B cell (primary cell): ENCODE data around the gene LCORL. TPM values are rescaled to one million over a fixed set of nuclear protein-coding genes. Genes with fewer than 3 reads are reported as not detected.

Source experiments
- ATAC-seq: fragments of 200-7000 bp; cut with Tn5 transposase; one replicate; pipeline ENCODE4 v1.10.0; 2021; ENCODE audit warnings: low read depth, mild to moderate bottlenecking, moderate number of reproducible peaks, moderate library complexity
- CTCF ChIA-PET: fragments of 350-600 bp; sonication (Branson Sonifier 250); formaldehyde crosslinking; loops from one replicate; lab custom pipeline; 2021; ENCODE audit warnings: antibody characterized with exemption, inconsistent platforms; lab: Charles Lee
- POLR2A ChIA-PET: fragments of 350-600 bp; sonication (Branson Sonifier 250); formaldehyde crosslinking; loops from one replicate; lab custom pipeline; 2021; ENCODE audit warnings: antibody characterized with exemption; lab: Charles Lee
- DNase-seq: peaks from one replicate; pipeline ENCODE4 v3.0.0; 2013
- H2AFZ ChIP-seq: 2 replicates; pipeline ENCODE4 v1.6.1; 2012; ENCODE audit warnings: mild to moderate bottlenecking, low read depth, low read length; ENCODE audit not compliant: insufficient read depth, poor library complexity, severe bottlenecking
- H3K27ac ChIP-seq, 2 donors: 1 replicate in 1 of 2; 2 replicates in 1 of 2; pipeline ENCODE4 v1.5.1; 2012 to 2013; ENCODE audit warnings: low read length in 2 of 2, mild to moderate bottlenecking in 2 of 2, moderate library complexity in 1 of 2
- H3K27me3 ChIP-seq, 4 experiments: fragments of 200-600 bp in 1 of 4; sonication (generic) in 1 of 4; replicated peaks in 1 of 4; 1 replicate in 2 of 4; 2 replicates in 2 of 4; pipeline versions ENCODE4 v1.6.1 to v1.7.0; 2013 to 2016; ENCODE audit warnings: low read length in 3 of 4, mild to moderate bottlenecking in 2 of 4, mixed read lengths in 1 of 4, moderate library complexity in 1 of 4; ENCODE audit not compliant: insufficient read depth in 4 of 4, control insufficient read depth in 3 of 4; ENCODE audit errors: control extremely low read depth in 1 of 4
- H3K36me3 ChIP-seq, 2 experiments: replicated peaks in 1 of 2; 1 replicate in 1 of 2; 2 replicates in 1 of 2; pipeline versions ENCODE4 v1.6.1 to v1.7.1; 2013; ENCODE audit warnings: low read length in 1 of 2; ENCODE audit not compliant: insufficient read depth in 2 of 2, control insufficient read depth in 1 of 2; ENCODE audit errors: control extremely low read depth in 1 of 2, extremely low read depth in 1 of 2
- H3K4me1 ChIP-seq, 2 donors: fragments of 200-600 bp in 1 of 2; sonication (generic) in 1 of 2; 1 replicate in 1 of 2; 2 replicates in 1 of 2; pipeline versions ENCODE4 v1.5.1 to v1.6.1; 2013 to 2017; ENCODE audit warnings: low read length in 2 of 2; ENCODE audit not compliant: control insufficient read depth in 2 of 2, insufficient read depth in 2 of 2
- H3K4me2 ChIP-seq: replicated peaks from 2 replicates; pipeline ENCODE3; 2012; ENCODE audit warnings: mild to moderate bottlenecking, low read depth, low read length; ENCODE audit not compliant: poor library complexity, severe bottlenecking
- H3K4me3 ChIP-seq, 5 experiments: fragments of 200-600 bp in 1 of 5; sonication (generic) in 1 of 5; 1 replicate in 3 of 5; 2 replicates in 2 of 5; pipeline versions ENCODE4 v1.5.1 to v1.7.0; 2011 to 2016; ENCODE audit warnings: low read length in 4 of 5, mild to moderate bottlenecking in 4 of 5, low read depth in 2 of 5, control low read depth in 1 of 5, moderate library complexity in 1 of 5; ENCODE audit not compliant: insufficient read depth in 1 of 5; ENCODE audit errors: control extremely low read depth in 1 of 5, extremely low read depth in 1 of 5
- H3K79me2 ChIP-seq: fragments of 200-600 bp; sonication (generic); one replicate; pipeline ENCODE4 v1.6.0; 2016; ENCODE audit warnings: low read length; ENCODE audit not compliant: control insufficient read depth, insufficient read depth
- H3K9ac ChIP-seq: fragments of 200-600 bp; sonication (generic); 2 replicates; pipeline ENCODE4 v1.6.1; 2017; ENCODE audit warnings: mild to moderate bottlenecking, low read length, moderate library complexity
- H3K9me3 ChIP-seq, 3 donors: one replicate each; pipeline versions ENCODE4 v1.6.1 to v1.7.1; 2013; ENCODE audit warnings: low read length in 2 of 3; ENCODE audit not compliant: control insufficient read depth in 2 of 3, insufficient read depth in 1 of 3; ENCODE audit errors: control extremely low read depth in 1 of 3
- H4K20me1 ChIP-seq: 2 replicates; pipeline ENCODE4 v1.6.0; 2012; ENCODE audit warnings: mild to moderate bottlenecking, low read length; ENCODE audit not compliant: insufficient read depth, control insufficient read depth, poor library complexity, severe bottlenecking
- H3K27ac Mint-ChIP-seq: one replicate; pipeline ENCODE4 v1.8.0; 2021; ENCODE audit warnings: mixed read lengths
- H3K27me3 Mint-ChIP-seq: one replicate; pipeline ENCODE4 v1.8.0; 2021; ENCODE audit warnings: mixed read lengths
- H3K4me1 Mint-ChIP-seq: one replicate; pipeline ENCODE4 v1.8.0; 2021; ENCODE audit warnings: mixed read lengths
- H3K4me3 Mint-ChIP-seq: one replicate; pipeline ENCODE4 v1.8.0; 2021; ENCODE audit warnings: mixed read lengths
- H3K9me3 Mint-ChIP-seq: one replicate; pipeline ENCODE4 v1.8.0; 2022; ENCODE audit warnings: mixed read lengths; ENCODE audit not compliant: insufficient read depth
- CTCF ChIP-seq: fragments of 200-600 bp; IDR thresholded peaks from one replicate; pipeline ENCODE4 v1.8.0; 2022; ENCODE audit warnings: antibody characterized with exemption, mild to moderate bottlenecking
- EZH2 ChIP-seq: IDR thresholded peaks from 2 replicates; pipeline ENCODE4 v1.6.1; 2012; ENCODE audit warnings: borderline replicate concordance, low read depth, mild to moderate bottlenecking, moderate library complexity, low read length; ENCODE audit not compliant: insufficient read depth, poor library complexity, severe bottlenecking
- WGBS: methylation state at CpG from one replicate; pipeline ENCODE4 v1.1.5; 2013; ENCODE audit warnings: missing lambda C conversion rate; ENCODE audit not compliant: insufficient coverage; 5-methylcytosine and 5-hydroxymethylcytosine counted together
- intact Hi-C: fragments of 100-400 bp; cut with micrococcal nuclease; formaldehyde crosslinking; loops from one replicate; pipeline ENCODE4 v1.10.0; 2022
- polyA plus RNA-seq: library from polyadenylated mRNA; depleted of rRNA; stranded (reverse); fragments of >200 nt; gene quantifications from 2 replicates; pipeline ENCODE4 v1.2.3, GENCODE V29; 2012
- total RNA-seq, 2 donors: library from RNA; stranded (reverse); fragments of 120-200 nt in 1 of 2; gene quantifications; 1 replicate in 1 of 2; 2 replicates in 1 of 2; pipeline versions ENCODE4 v1.2.3 to v1.2.4, GENCODE V29; 2013 to 2022

The LCORL gene
- total and polyA plus RNA-seq, 2 donors (not counting 1 experiment from before 2014, with no cell fraction given): 1.2 to 31.3 TPM

GRCh38 chr4:17932041-17932440, 89.5 kb downstream of the LCORL start:
- Mint-ChIP-seq H3K4me3 (no peak overlapping the region), H3K4me1 (no peaks in the 10 kb centered on the region), H3K27me3 (no peaks in the 10 kb centered on the region), H3K9me3 (peaks cover 11% of the 10 kb centered on the region), H3K27ac (no peak overlapping the region)
- Histone ChIP-seq H3K27ac (no peak overlapping the region), H3K36me3 (peaks cover 0 to 6% of the 10 kb centered on the region in 2 experiments), H2AFZ (no peak overlapping the region), H3K79me2 (no peaks in the 10 kb centered on the region), H3K4me2 (no peak overlapping the region), H3K4me3 (no peak overlapping the region), H3K27me3 (no peaks in the 10 kb centered on the region), H3K9me3 (peaks cover 0 to 2% (median 0%) of the 10 kb centered on the region in 3 donors), H4K20me1 (peaks cover 2% of the 10 kb centered on the region), H3K9ac (no peak overlapping the region), H3K4me1 (no peaks in the 10 kb centered on the region)
- intact Hi-C loops: no loop called here
- DNase-seq (no peak), ATAC-seq (no peak)
- no CpG with 5 or more reads among the region's 3 CpGs for WGBS
- ChIA-PET CTCF (no interaction called here), POLR2A (no interaction called here)
- TF ChIP-seq EZH2 (no peak), CTCF (no peak)

DNA sequence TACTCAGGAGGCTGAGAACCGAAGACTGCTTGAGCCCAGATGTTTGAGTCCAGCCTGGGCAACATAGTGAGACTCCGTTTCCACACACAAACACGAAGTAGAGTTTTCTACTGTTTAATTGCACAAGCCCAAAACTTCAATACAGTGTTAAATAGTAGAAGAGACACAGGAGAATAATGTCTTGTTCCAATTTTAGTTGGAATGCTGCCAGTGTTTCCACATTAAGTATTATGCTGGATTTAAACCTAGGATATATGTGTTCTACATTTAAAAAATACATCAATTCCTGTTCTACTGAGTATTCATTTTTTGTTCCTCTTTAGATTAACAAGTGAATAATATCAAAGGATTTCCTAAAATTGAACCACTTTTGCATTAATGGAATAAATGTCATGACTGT, 91.3 kb downstream of the LCORL start:
- intact Hi-C loops: no loop called here
- CTCF ChIA-PET: no interaction called here
- TF ChIP-seq EZH2 (no peak), CTCF (no peak)
- H3K9me3 ChIP-seq: peaks cover 0 to 2% (median 0%) of the 10 kb centered on the region in 3 donors
- peaks cover 0 to 6% of the 10 kb centered on the region in 2 experiments for H3K36me3 ChIP-seq
- no peak overlapping the region for H2AFZ ChIP-seq
- Mint-ChIP-seq H3K4me1 (no peaks in the 10 kb centered on the region), H3K27me3 (no peaks in the 10 kb centered on the region), H3K27ac (no peak overlapping the region), H3K4me3 (no peak overlapping the region), H3K9me3 (peaks cover 11% of the 10 kb centered on the region)
- no peak overlapping the region for H3K27ac ChIP-seq
- ATAC-seq: no peak
- H3K27me3 ChIP-seq: no peaks in the 10 kb centered on the region
- no peaks in the 10 kb centered on the region for H3K79me2 ChIP-seq
- H3K4me3 ChIP-seq: no peak overlapping the region
- no peak overlapping the region for H3K9ac ChIP-seq
- peaks cover 4% of the 10 kb centered on the region for H4K20me1 ChIP-seq
- POLR2A ChIA-PET: no interaction called here
- DNase-seq: no peak
- no peaks in the 10 kb centered on the region for H3K4me1 ChIP-seq
- no CpG with 5 or more reads among the region's 3 CpGs for WGBS
- no peak overlapping the region for H3K4me2 ChIP-seq
